Inflammatory macrophage treated with lipopolysaccharide for 4 hours (primary cell): ENCODE data around the gene SGMS1.
A peak's percentile ranks its signal among the peaks of the same experiment; 100 is the strongest.
"Not testable (repeated sequence)": the region's sequence is repeated elsewhere in the genome, so short reads cannot be mapped to it uniquely, and the experiment has no call there.

ENCODE experiments used
- DNase-seq: peaks from one replicate; pipeline ENCODE4 v3.0.0-alpha.2; 2020

The SGMS1 gene

GRCh38 chr10:50578949-50579348, 44.8 kb downstream of the SGMS1 start:
- DNase-seq, result no peak

DNA sequence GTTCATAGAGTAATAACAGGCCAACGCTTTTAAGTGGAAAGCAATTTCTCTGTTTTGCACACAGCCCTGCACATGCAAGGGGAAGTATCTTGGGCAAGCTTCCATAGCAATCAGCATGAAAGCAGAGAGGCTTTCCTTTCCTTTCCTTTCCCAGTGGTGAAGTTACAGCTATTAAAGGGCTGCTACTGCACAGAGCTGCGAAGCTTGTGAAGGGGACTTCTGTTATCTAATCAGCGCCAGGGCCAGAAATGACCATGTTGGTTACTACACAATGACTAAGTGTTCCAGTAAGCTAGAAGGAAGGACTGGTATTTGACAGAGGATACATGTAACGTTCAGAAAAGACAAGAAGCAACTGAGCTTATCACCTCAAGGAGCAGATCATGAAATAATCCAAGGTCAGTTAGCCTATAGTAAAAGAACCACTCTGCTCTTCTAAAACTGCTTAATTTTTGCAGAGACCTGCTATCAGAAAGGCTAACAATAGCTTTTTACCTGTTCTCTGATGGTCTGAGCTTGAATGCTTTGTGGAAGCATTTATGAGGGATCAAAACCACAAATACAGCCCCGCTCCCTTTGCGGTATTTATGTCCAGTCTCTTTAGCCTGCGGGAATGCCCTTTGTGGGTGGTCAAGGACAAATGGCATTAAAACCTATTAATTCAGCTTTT, 45.9 kb downstream of the SGMS1 start:
- peak; percentile 76 for DNase-seq

GRCh38 chr10:50577010-50577409, 46.7 kb downstream of the SGMS1 start:
- DNase-seq, result peak; percentile 19

DNA sequence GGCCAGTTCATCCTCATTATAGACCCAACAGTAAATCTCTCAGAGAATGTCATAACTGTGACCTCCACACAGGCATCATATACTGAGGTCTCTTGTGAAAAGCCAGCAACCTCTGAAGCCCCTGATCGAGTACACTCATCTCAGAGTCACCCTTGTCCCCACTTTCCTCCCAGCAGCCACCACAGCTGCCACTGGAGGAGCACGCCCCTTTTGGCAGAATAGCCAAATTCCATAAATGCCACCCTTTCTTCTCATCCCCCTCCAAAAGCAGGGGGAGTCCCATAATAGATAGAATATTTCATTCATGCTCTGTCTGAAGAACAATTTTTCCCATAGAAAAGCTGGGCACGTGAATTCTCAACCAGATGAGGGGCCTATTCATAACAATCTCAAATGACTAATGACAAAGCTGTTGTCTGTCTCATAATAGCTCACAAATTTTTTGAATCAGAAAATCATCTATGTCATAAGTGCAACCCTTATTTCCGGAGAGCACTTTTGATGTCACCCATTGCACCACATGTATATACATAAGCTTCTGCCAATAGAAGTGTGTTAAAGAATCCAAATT, 47.4 kb downstream of the SGMS1 start:
- DNase-seq, result no peak

GRCh38 chr10:50575477-50576244, 48.1 kb downstream of the SGMS1 start:
- no peak for DNase-seq

DNA sequence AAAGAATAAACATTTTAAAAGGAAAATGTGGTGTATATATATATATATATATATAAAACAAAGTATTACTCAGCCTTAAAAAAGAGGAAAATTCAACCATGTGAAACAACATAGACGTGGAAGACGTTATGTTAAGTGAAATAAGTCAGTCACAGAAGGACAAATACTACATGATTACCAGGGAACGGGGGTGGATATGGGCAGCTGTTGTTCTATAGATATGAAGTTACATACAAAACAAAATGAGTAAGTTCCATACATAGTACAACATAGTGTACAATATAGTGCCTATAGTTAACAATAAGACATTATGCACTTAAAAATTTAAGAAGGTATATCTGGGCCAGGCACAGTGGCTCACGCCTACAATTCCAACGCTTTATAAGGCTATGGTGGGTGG, 48.8 kb downstream of the SGMS1 start:
- no peak for DNase-seq

DNA sequence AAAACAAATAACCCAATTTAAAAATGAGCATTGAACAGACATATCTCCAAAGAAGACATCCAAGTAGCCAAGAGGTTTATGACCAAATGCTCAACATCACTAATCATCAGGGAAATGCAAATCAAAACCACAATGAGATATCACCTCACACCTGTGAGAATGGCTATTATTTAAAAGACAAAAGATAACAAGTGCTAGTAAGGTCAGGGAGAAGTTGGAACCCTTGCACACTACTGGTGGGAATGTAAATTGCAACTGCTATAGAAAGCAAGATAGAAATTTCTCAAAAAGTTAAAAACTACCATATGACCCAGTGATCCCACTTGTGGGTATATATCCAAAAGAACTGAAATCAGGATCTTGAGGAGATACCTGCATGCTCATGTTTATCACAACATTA, 49.5 kb downstream of the SGMS1 start:
- no peak for DNase-seq

DNA sequence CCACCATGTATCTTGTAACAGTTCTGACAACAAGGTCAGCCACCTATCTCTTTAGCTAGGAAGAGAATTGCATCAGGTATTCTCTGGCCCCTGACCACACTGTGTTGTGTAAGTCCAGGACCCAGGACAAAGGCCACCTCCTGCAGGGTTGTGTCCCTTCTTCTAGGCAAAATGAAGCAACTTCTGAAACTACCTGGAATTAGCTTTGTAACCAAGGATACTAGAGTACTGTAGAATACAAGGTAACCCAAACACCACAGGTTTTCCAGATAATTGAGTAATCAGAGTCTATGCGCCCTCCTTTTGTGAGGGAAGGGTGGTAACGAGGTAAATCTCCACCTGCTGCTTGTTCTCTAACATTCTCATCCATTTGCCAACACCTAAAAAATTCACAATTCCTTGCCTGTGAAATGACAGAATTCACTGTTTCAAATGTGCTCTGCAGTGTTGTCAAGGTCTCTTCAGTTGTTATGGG, 51.7 kb downstream of the SGMS1 start:
- no peak for DNase-seq

- DNase-seq, result not testable (repeated sequence)
Observed at GRCh38 chr10:50568750-50569149, 55.0 kb downstream of the SGMS1 start.

DNA sequence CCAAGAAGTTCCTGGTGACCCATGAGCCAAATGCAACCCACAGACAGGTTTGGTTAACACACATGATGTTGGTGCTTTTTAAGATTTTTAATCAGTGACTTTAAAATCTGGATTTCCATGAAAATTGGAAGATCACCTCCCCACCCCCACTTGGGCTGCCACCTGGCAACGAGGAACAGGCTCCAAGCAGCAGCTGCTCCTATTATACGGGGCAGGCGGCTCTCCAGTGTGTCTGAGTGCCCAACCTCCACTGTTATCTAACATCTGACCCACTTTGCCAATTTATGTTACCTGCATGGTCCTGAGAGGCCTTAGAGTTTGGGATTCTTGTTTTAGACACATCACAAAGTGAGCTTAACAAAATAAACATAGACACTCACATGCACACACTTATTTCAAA, 56.4 kb downstream of the SGMS1 start:
- no peak for DNase-seq

- DNase-seq, result no peak
Observed at GRCh38 chr10:50566150-50566549, 57.6 kb downstream of the SGMS1 start.

DNA sequence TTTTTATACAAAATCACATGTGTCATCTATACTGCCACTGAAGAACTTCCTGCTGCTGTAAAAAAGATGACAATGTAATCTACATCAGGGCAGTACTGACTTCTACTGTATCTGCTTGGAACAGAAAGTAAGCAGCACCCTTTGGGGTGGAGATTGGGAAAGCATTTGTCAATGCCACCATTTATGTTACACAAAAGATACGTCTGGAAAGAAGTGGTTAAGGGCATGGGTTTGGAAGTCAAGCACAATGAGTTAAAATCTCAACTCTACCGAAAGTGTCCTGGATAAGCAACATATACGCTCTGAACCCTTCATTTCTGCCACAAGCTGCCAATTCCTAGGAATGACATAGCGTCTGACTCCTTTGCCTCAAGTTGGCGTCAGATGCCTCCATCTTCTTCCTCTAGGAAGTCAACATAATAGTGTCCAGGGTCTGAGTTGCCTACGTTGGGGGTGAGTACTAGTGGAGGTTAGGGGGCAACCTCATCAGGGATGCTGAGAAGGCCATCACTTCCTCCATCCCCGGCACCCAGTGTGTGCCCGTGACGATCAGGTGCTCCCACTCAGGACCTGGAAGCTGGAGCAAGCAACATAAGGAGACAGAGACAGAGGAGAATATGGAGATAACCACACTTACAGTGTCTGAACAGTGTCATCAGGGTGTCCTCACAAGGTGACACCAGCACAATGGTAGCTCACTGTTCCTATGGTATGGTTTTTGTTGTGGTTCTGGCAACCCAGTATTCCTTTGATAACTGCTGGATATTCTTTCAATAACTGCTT, 58.3 kb downstream of the SGMS1 start:
- no peak for DNase-seq

DNA sequence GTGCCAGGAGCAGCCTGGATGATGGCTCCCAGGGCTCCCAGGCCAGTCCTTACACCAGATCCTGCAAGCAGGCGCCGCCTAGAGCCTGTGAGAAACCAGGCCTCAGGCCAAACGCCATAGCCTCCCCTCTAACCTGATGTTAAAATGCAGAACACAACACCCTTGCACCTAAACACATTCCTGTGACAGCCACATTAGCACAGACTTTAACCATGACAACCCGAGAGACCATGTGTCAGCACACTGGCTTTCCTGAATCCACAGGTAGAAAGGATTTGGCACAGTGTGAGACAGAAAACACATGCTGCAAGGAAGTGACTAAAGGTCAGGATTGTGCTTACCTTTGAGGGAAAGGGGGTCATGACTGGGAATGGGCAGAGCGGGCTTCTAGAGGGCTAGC, 59.9 kb downstream of the SGMS1 start:
- DNase-seq, result no peak

GRCh38 chr10:50561816-50562215, 61.9 kb downstream of the SGMS1 start:
- DNase-seq, result no peak

DNA sequence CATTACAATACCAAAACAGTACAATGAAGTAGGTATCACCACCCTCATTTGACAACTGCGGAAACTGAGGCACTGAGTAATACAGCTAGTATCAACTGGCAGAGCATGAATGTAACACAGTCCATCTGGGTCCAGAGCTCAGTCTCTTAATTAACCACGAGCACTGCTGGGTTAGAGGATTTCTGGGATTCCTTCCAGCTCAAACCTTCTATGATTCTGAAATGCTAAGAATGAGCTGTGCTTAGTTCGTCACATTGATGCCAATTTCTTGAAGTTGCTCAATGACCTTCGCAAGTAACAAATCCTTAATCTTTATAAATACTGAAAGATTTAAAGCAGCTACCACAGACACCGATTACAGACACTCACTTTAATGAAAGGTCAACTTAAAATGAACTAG, 62.5 kb downstream of the SGMS1 start:
- no peak for DNase-seq

DNA sequence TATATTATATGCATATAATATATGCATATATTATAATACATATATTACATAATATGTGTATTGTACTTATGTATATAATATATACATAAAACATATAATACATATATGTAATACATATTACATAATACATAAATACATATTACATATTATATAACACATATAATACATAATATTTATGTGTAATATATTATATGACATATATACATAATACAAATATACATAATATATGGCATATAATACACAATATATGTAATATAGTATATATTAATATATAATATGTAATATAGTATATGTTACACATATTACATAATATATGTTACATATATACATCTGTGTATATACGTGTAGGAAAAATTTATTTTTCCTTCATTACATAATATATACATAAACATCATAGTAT, 63.4 kb downstream of the SGMS1 start:
- DNase-seq, result no peak

- no peak for DNase-seq
Observed at GRCh38 chr10:50558371-50558770, 65.4 kb downstream of the SGMS1 start.

DNA sequence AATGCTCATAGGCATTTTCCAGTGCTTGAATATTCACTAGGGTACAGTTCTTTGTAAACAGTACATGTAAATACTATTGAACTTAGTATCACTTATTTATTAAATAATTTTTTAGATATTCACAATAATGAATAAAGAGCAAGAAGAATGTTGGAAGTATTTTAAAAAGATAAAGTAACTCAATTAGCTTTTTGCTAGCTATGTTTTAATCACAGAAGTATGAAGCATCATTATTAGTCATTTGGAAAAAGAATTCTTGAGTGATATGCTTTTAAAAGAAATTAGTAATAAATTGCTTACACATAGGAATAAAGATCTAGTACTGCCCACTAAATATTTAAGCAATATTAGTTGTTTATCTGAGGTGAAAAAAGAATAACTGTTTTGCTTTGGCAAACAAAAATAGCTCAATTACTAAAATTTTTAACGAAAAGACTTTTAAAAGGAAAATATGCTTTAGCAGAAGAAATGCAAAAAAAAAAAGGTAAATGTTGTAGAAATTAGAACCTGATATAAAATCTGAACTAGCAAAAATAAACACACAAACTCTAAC, 66.5 kb downstream of the SGMS1 start:
- no peak for DNase-seq

GRCh38 chr10:50556237-50557120, 67.3 kb downstream of the SGMS1 start:
- no peak for DNase-seq

DNA sequence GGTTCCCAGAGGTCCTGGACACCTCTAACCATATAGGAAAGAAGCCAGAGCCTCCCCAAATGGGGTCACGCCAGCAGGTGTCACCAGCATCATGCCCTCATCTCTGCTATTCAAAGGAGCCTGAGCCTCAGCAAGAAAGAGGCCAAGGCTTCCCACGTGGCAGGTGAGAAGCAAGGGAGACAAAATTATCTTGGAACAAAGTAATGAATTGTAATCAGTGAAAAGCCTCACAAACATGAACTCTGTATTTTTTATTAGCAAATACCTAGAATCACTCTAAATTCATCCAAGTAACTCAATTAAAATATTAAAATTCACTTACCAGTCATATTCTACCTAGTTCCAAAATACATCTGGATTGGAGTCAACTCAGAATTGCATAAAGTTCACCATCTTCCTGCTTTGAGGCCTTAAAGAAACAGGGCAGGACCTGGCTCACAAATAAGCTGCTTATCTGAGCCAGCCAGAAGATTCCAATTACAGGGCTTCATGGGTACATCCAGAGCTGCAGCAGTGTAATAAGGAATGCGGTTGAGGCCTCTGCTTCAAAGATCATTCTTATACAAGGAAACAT, 68.7 kb downstream of the SGMS1 start:
- no peak for DNase-seq

GRCh38 chr10:50554376-50554994, 69.3 kb downstream of the SGMS1 start:
- DNase-seq, result no peak
